GM23248 (cell line): ENCODE results near the gene GOLGA6D. TPM values are rescaled to one million over a fixed set of nuclear protein-coding genes. Genes with fewer than 3 reads are reported as not detected.
"Not testable (repeated sequence)": the region's sequence is repeated elsewhere in the genome, so short reads cannot be mapped to it uniquely, and the experiment has no call there.

Experiments
- DNase-seq: peaks from one replicate; pipeline ENCODE4 v3.0.0-alpha.2; 2015
- H2AFZ ChIP-seq: fragments of 200-600 bp; sonication (generic); 2 replicates; pipeline ENCODE4 v1.6.1; 2016; ENCODE audit warnings: antibody characterized with exemption
- H3F3A ChIP-seq: fragments of 200-600 bp; sonication (generic); 2 replicates; pipeline ENCODE4 v1.6.1; 2016; ENCODE audit warnings: mild to moderate bottlenecking, antibody characterized with exemption, mixed run types; ENCODE audit not compliant: insufficient read depth
- H3K27ac ChIP-seq: fragments of 200-600 bp; sonication (generic); 2 replicates; pipeline ENCODE4 v1.5.1; 2016; ENCODE audit warnings: mild to moderate bottlenecking
- H3K27me3 ChIP-seq: fragments of 200-600 bp; sonication (generic); replicated peaks from 2 replicates; pipeline ENCODE4 v1.6.1; 2016; ENCODE audit warnings: mild to moderate bottlenecking; ENCODE audit not compliant: insufficient read depth
- H3K36me3 ChIP-seq: fragments of 200-600 bp; sonication (generic); 2 replicates; pipeline ENCODE4 v1.6.1; 2016; ENCODE audit warnings: low read depth, mild to moderate bottlenecking
- H3K4me1 ChIP-seq: fragments of 200-600 bp; sonication (generic); 2 replicates; pipeline ENCODE4 v1.6.1; 2016; ENCODE audit warnings: mild to moderate bottlenecking; ENCODE audit not compliant: insufficient read depth
- H3K4me2 ChIP-seq: fragments of 200-600 bp; sonication (generic); one replicate; pipeline ENCODE4 v1.6.1; 2016; ENCODE audit warnings: mild to moderate bottlenecking; ENCODE audit not compliant: unreplicated experiment
- H3K4me3 ChIP-seq: fragments of 200-600 bp; sonication (generic); 2 replicates; pipeline ENCODE4 v1.5.1; 2016; ENCODE audit warnings: mild to moderate bottlenecking
- H3K79me2 ChIP-seq: fragments of 200-600 bp; sonication (generic); 2 replicates; pipeline ENCODE4 v1.6.1; 2016; ENCODE audit warnings: mild to moderate bottlenecking; ENCODE audit not compliant: insufficient read depth
- H3K9ac ChIP-seq: fragments of 200-600 bp; sonication (generic); 2 replicates; pipeline ENCODE4 v1.6.1; 2016; ENCODE audit warnings: mild to moderate bottlenecking
- H3K9me2 ChIP-seq: fragments of 200-600 bp; sonication (generic); 2 replicates; pipeline ENCODE4 v1.6.1; 2016; ENCODE audit warnings: mixed run types, mild to moderate bottlenecking, moderate library complexity; ENCODE audit not compliant: insufficient read depth
- H3K9me3 ChIP-seq: fragments of 200-600 bp; sonication (generic); one replicate; pipeline ENCODE4 v1.6.1; 2017; ENCODE audit warnings: low read depth
- H4K20me1 ChIP-seq: fragments of 200-600 bp; sonication (generic); 2 replicates; pipeline ENCODE4 v1.6.0; 2016; ENCODE audit not compliant: insufficient read depth
- EZH2 ChIP-seq: fragments of 200-600 bp; sonication (generic); IDR thresholded peaks from 2 replicates; pipeline ENCODE4 v1.6.1; 2018; ENCODE audit warnings: antibody characterized with exemption, mild to moderate bottlenecking; ENCODE audit not compliant: insufficient read depth, poor library complexity, severe bottlenecking
- EZH2phosphoT487 ChIP-seq: fragments of 200-600 bp; sonication (generic); IDR thresholded peaks from 2 replicates; pipeline ENCODE4 v1.6.1; 2018; ENCODE audit warnings: antibody characterized with exemption, moderate library complexity, mild to moderate bottlenecking, low read depth; ENCODE audit not compliant: insufficient read depth
- WGBS, 2 experiments: methylation state at CpG; one replicate each; pipeline ENCODE4 v1.1.6; 2015 to 2017; ENCODE audit warnings: low lambda C conversion rate in 2 of 2, low coverage in 1 of 2; ENCODE audit errors: missing lambda C conversion rate in 2 of 2; 5-methylcytosine and 5-hydroxymethylcytosine counted together
- in situ Hi-C: fragments of 300-500 bp; cut with MboI; formaldehyde crosslinking; loops from 2 replicates; pipeline ENCODE4 v1.15.0; 2020
- polyA plus RNA-seq: library from polyadenylated mRNA; unstranded; fragments of >200 nt; fragmentation: Nextera tagmentation; extraction: Ambion mirVana; gene quantifications from 2 replicates; pipeline ENCODE4 v1.2.1, GENCODE V29; 2016
- small RNA-seq: library from RNA; depleted of rRNA; stranded (forward); fragments of <200 nt; gene quantifications from one replicate; pipeline ENCODE3, GENCODE V24; 2014; ENCODE audit warnings: low read depth, low replicate concordance
- total RNA-seq: library from RNA; depleted of rRNA; stranded (reverse); fragments of >200 nt; shearing (Covaris generic); gene quantifications from 2 replicates; pipeline ENCODE4 v1.2.3, GENCODE V29; 2014; rRNA removed

GOLGA6D gene
- total and polyA plus RNA-seq, 2 experiments from 2014 or later = not detected

DNA sequence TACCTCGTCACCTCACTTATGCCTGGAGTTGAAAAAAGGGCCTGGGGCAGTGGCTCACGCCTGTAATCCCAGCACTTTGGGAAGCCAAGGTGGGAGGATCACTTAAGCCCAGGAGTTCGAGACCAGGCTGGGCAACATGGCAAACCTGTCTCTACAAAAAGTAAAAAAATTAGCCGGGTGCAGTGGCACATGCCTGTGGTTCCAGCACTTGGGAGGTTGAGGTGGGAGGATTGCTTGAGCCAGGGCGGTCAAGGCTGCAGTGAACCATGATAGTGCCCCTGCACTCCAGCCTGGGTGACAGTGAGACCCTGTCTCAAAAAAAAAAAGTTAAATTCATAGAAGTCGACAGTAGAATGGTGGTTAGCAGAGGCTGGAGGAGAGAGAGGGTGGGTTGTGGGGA, 59.6 kb downstream of the GOLGA6D start:
- Histone ChIP-seq H3K79me2 (peaks cover 1% of the 10 kb centered on the region), H3K4me2 (no peak overlapping the region), H3K36me3 (no peaks in the 10 kb centered on the region; the same call in 1 of the 2 replicates), H3K4me1 (no peaks in the 10 kb centered on the region), H2AFZ (no peak overlapping the region), H3K4me3 (no peak overlapping the region), H3K9ac (no peak overlapping the region), H3K27me3 (no peaks in the 10 kb centered on the region), H3K9me3 (no peaks in the 10 kb centered on the region), H3F3A (peaks cover 11% of the 10 kb centered on the region), H4K20me1 (no peaks in the 10 kb centered on the region), H3K27ac (no peak overlapping the region), H3K9me2 (no peaks in the 10 kb centered on the region)
- no peak for TF ChIP-seq EZH2phosphoT487
- no peak for TF ChIP-seq EZH2
- DNase-seq = no peak
- 98% methylated on average over 6 of the region's 6 CpGs for WGBS, 2 experiments
- in situ Hi-C loops = no loop called here

DNA sequence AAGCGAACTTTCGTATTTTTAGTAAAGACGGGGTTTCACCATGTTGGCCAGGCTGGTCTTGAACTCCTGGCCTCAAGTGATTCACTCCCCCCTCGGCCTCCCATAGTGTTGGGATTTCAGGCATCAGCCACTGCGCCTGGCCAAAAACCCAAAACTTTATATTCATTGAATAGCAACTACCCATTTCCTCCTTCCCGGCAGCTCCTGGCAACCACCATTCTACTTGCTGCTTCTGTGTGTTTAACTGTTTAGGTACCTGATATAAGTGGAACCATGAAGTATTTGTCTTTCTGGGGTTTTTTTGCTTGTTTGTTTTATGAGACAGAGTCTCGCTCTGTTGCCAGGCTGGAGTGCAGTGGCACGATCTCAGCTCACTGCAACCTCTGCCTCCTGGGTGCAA, 61.3 kb downstream of the GOLGA6D start:
- H3K27me3 ChIP-seq, H2AFZ ChIP-seq, H4K20me1 ChIP-seq, H3K4me1 ChIP-seq, H3K4me3 ChIP-seq, H3K9ac ChIP-seq, H3K4me2 ChIP-seq, DNase-seq, in situ Hi-C loops, H3K79me2 ChIP-seq, H3K9me3 ChIP-seq, H3K36me3 ChIP-seq, H3K9me2 ChIP-seq, H3K27ac ChIP-seq: not testable (repeated sequence)
- WGBS, 2 experiments = 33% methylated on average over 8 of the region's 8 CpGs
- H3F3A ChIP-seq = peaks cover 11% of the 10 kb centered on the region

Small RNA genes within 50 kb of the gene (small RNA-seq; reads per million reads assigned to genes)
- not detected for gene AC068338.1
- not detected for gene RN7SL327P
- gene RN7SL489P = not detected

Other genes starting within 250 kb of the GOLGA6D start
- 8.1 and 12.5 TPM in 2 replicates for gene C15orf39, start 81.0 kb upstream of the GOLGA6D start, total RNA-seq
- gene C15orf39, start 81.0 kb upstream of the GOLGA6D start, polyA plus RNA-seq = 4.7 and 5.1 TPM in 2 replicates
- not detected in 2 replicates for gene GOLGA6C, start 24.5 kb upstream of the GOLGA6D start, total RNA-seq
- gene GOLGA6C, start 24.5 kb upstream of the GOLGA6D start, polyA plus RNA-seq = not detected in 2 replicates
- 82.0 and 96.5 TPM in 2 replicates for gene COMMD4, start 53.2 kb downstream of the GOLGA6D start, total RNA-seq
- gene COMMD4, start 53.2 kb downstream of the GOLGA6D start, polyA plus RNA-seq = 80.9 and 82.5 TPM in 2 replicates
- 2.9 and 15.9 TPM in 2 replicates for gene NEIL1, start 64.2 kb downstream of the GOLGA6D start, total RNA-seq
- gene NEIL1, start 64.2 kb downstream of the GOLGA6D start, polyA plus RNA-seq = 2.6 and 3.9 TPM in 2 replicates
- gene MAN2C1, start 85.8 kb downstream of the GOLGA6D start, total RNA-seq = 110 and 141 TPM in 2 replicates
- gene MAN2C1, start 85.8 kb downstream of the GOLGA6D start, polyA plus RNA-seq = 47.6 and 53.0 TPM in 2 replicates
- gene SIN3A, start 168.9 kb downstream of the GOLGA6D start, total RNA-seq = 27.7 and 34.8 TPM in 2 replicates
- gene SIN3A, start 168.9 kb downstream of the GOLGA6D start, polyA plus RNA-seq = 11.7 and 13.9 TPM in 2 replicates